Activated naive CD8-positive, alpha-beta T cell treated with anti-CD3 and anti-CD28 coated beads for 36 hours (primary cell): Measurements from ENCODE around the gene ATP10D. TPM values are rescaled to one million over a fixed set of nuclear protein-coding genes. Genes with fewer than 3 reads are reported as not detected.
"Not testable (repeated sequence)": the region's sequence is repeated elsewhere in the genome, so short reads cannot be mapped to it uniquely, and the experiment has no call there.

Source experiments
- DNase-seq: peaks from one replicate; pipeline ENCODE4 v3.0.0; 2021
- H3K27ac Mint-ChIP-seq: one replicate; pipeline ENCODE4 v1.8.0; 2022; ENCODE audit warnings: mild to moderate bottlenecking, moderate library complexity, mixed read lengths
- H3K27me3 Mint-ChIP-seq: one replicate; pipeline ENCODE4 v1.8.0; 2022; ENCODE audit warnings: mild to moderate bottlenecking, mixed read lengths
- H3K36me3 Mint-ChIP-seq: one replicate; pipeline ENCODE4 v1.8.0; 2021; ENCODE audit warnings: mild to moderate bottlenecking, mixed read lengths
- H3K4me1 Mint-ChIP-seq: one replicate; pipeline ENCODE4 v1.8.0; 2021; ENCODE audit warnings: mixed read lengths
- H3K4me3 Mint-ChIP-seq: one replicate; pipeline ENCODE4 v1.8.0; 2022; ENCODE audit warnings: mild to moderate bottlenecking, moderate library complexity, mixed read lengths
- H3K9me3 Mint-ChIP-seq: one replicate; pipeline ENCODE4 v1.8.0; 2022; ENCODE audit warnings: mixed read lengths
- total RNA-seq, 2 experiments: library from RNA; stranded (reverse); gene quantifications; one replicate each; pipeline ENCODE4 v1.2.3, GENCODE V29; 2021

Gene ATP10D
- total RNA-seq, 2 experiments from 2014 or later = 7.9 to 9.8 TPM

GRCh38 chr4:47536966-47537365, 51.9 kb downstream of the ATP10D start:
- no peak for DNase-seq
- peaks cover 29% of the 10 kb centered on the region for H3K4me1 Mint-ChIP-seq
- H3K27ac Mint-ChIP-seq = no peak overlapping the region
- H3K27me3 Mint-ChIP-seq = no peaks in the 10 kb centered on the region
- H3K36me3 Mint-ChIP-seq = peaks cover 28% of the 10 kb centered on the region
- H3K4me3 Mint-ChIP-seq = no peak overlapping the region
- peaks cover 2% of the 10 kb centered on the region for H3K9me3 Mint-ChIP-seq

- H3K27ac Mint-ChIP-seq = no peak overlapping the region
- H3K4me1 Mint-ChIP-seq = peaks cover 16% of the 10 kb centered on the region
- no peak for DNase-seq
- H3K36me3 Mint-ChIP-seq = peaks cover 23% of the 10 kb centered on the region
- no peaks in the 10 kb centered on the region for H3K27me3 Mint-ChIP-seq
- H3K9me3 Mint-ChIP-seq = peaks cover 2% of the 10 kb centered on the region
- no peak overlapping the region for H3K4me3 Mint-ChIP-seq
Observed at GRCh38 chr4:47538111-47538824, 53.2 kb downstream of the ATP10D start.

- no peak for DNase-seq
- no peaks in the 10 kb centered on the region for H3K27me3 Mint-ChIP-seq
- no peak overlapping the region for H3K27ac Mint-ChIP-seq
Observed at GRCh38 chr4:47538825-47539154, 53.7 kb downstream of the ATP10D start.

DNA sequence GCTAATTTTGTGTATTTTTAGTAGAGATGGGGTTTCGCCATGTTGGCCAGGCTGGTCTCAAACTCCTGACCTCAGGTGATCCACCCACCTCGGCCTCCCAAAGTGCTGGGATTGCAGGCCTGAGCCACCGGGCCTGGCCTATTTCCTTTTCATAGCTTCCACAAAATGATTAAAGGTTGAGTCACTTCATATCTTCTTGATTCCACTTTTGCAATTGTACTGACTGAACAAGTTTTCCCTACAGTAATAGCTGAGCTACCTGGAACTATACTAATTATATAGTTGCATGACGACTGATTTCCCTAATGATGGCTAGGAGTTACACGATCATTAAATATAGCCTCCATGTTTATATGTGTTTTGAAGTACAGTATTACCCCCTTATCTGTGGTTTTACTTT, 57.6 kb downstream of the ATP10D start:
- H3K27me3 Mint-ChIP-seq, H3K4me3 Mint-ChIP-seq, DNase-seq, H3K4me1 Mint-ChIP-seq, H3K27ac Mint-ChIP-seq, H3K9me3 Mint-ChIP-seq: not testable (repeated sequence)
- H3K36me3 Mint-ChIP-seq = peaks cover 14% of the 10 kb centered on the region

More at GRCh38 chr4:47538825-47539154, 53.7 kb downstream of the ATP10D start:
- Mint-ChIP-seq H3K9me3 (peaks cover 2% of the 10 kb centered on the region), H3K36me3 (peaks cover 23% of the 10 kb centered on the region), H3K4me1 (peaks cover 14% of the 10 kb centered on the region), H3K4me3 (no peak overlapping the region)

GRCh38 chr4:47543331-47543730, 58.3 kb downstream of the ATP10D start:
- Mint-ChIP-seq H3K9me3 (no peaks in the 10 kb centered on the region), H3K27ac (no peak overlapping the region), H3K36me3 (peaks cover 17% of the 10 kb centered on the region), H3K4me1 (no peaks in the 10 kb centered on the region), H3K27me3 (no peaks in the 10 kb centered on the region), H3K4me3 (no peak overlapping the region)
- no peak for DNase-seq

DNA sequence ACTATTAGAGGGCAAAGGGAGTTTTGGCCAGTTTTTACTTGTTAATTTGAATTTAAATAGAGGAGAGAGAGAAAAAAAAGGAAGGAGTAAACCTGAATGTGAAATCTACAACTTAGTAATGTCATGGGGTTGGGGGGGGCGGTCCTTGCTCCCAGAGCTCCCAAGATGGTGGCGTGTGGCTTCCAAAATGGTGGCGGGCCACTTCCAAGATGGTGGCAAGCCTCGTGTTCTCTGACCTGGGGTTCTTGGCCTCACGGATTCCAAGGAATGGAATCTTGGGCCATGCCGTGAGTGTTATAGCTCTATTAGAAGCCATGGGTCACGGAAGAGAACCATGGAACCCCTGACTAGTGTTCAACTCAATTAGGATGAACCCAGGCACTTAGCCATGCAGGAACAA, 65.3 kb downstream of the ATP10D start:
- not testable (repeated sequence) for H3K27ac Mint-ChIP-seq, H3K27me3 Mint-ChIP-seq, DNase-seq, H3K9me3 Mint-ChIP-seq, H3K4me1 Mint-ChIP-seq, H3K4me3 Mint-ChIP-seq
- peaks cover 26% of the 10 kb centered on the region for H3K36me3 Mint-ChIP-seq

GRCh38 chr4:47550899-47551548, 65.9 kb downstream of the ATP10D start:
- no peak for DNase-seq
- H3K4me3 Mint-ChIP-seq = no peak overlapping the region
- no peaks in the 10 kb centered on the region for H3K4me1 Mint-ChIP-seq
- no peak overlapping the region for H3K27ac Mint-ChIP-seq
- H3K36me3 Mint-ChIP-seq = peaks cover 22% of the 10 kb centered on the region
- no peaks in the 10 kb centered on the region for H3K27me3 Mint-ChIP-seq
- H3K9me3 Mint-ChIP-seq = no peaks in the 10 kb centered on the region

- H3K4me3 Mint-ChIP-seq = no peak overlapping the region
- no peaks in the 10 kb centered on the region for H3K9me3 Mint-ChIP-seq
- H3K27ac Mint-ChIP-seq = no peak overlapping the region
- H3K27me3 Mint-ChIP-seq = no peaks in the 10 kb centered on the region
- DNase-seq = no peak
- H3K36me3 Mint-ChIP-seq = peaks cover 18% of the 10 kb centered on the region
- no peaks in the 10 kb centered on the region for H3K4me1 Mint-ChIP-seq
Observed at GRCh38 chr4:47551682-47552081, 66.6 kb downstream of the ATP10D start.

- Mint-ChIP-seq H3K27ac (no peak overlapping the region), H3K36me3 (peaks cover 11% of the 10 kb centered on the region), H3K27me3 (no peaks in the 10 kb centered on the region)
Observed at GRCh38 chr4:47553329-47554125, 68.5 kb downstream of the ATP10D start.

DNA sequence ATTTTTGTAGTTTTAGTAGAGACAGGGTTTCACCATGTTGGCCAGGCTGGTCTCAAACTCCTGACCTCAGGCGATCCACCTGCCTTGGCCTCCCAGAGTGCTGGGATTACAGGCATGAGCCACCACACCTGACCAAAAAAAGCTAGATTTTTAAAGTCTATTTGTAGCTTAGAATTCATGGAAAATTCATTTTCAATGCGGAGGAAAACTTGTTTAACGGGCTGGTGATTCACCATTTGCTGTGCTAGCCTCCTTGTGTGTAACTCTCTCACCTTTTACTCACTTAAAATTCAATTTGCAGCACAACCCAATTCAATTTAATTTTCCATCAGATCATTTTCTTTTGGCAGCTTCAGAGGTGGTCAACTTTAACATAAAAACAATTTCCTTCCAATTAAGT, 70.8 kb downstream of the ATP10D start:
- H3K27ac Mint-ChIP-seq, H3K4me1 Mint-ChIP-seq, H3K4me3 Mint-ChIP-seq, H3K9me3 Mint-ChIP-seq, H3K36me3 Mint-ChIP-seq, H3K27me3 Mint-ChIP-seq, DNase-seq: not testable (repeated sequence)

More at GRCh38 chr4:47553329-47554125, 68.5 kb downstream of the ATP10D start:
- Mint-ChIP-seq H3K4me3 (no peak overlapping the region), H3K4me1 (no peaks in the 10 kb centered on the region), H3K9me3 (no peaks in the 10 kb centered on the region)
- no peak for DNase-seq

DNA sequence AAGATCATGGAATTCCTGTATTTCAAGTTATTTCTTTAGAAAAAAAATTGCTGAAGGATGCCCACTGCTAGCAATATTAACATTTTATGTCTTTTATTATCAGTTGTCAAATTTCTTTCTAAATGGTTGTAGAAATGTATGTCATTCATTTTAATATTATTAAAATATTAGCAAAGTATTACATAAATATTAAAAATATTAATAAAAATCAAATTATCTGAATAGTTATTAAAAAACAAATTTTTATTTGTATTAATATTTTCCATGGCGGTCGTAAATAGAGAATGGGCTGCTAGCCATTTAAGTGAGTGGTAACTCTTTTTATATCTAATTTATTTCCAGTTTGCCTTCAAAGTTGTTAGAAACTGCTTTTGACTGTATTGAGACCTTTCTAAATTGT, 72.2 kb downstream of the ATP10D start:
- H3K27ac Mint-ChIP-seq = no peak overlapping the region
- no peak overlapping the region for H3K4me3 Mint-ChIP-seq
- H3K36me3 Mint-ChIP-seq = peaks cover 1% of the 10 kb centered on the region
- no peak for DNase-seq
- no peaks in the 10 kb centered on the region for H3K9me3 Mint-ChIP-seq
- H3K4me1 Mint-ChIP-seq = no peaks in the 10 kb centered on the region
- H3K27me3 Mint-ChIP-seq = no peaks in the 10 kb centered on the region

- H3K9me3 Mint-ChIP-seq = no peaks in the 10 kb centered on the region
- H3K27me3 Mint-ChIP-seq = no peaks in the 10 kb centered on the region
- H3K4me1 Mint-ChIP-seq = peaks cover 5% of the 10 kb centered on the region
- H3K36me3 Mint-ChIP-seq = no peaks in the 10 kb centered on the region
- no peak for DNase-seq
- H3K4me3 Mint-ChIP-seq = no peak overlapping the region
- H3K27ac Mint-ChIP-seq = no peak overlapping the region
Observed at GRCh38 chr4:47560682-47561081, 75.6 kb downstream of the ATP10D start.

DNA sequence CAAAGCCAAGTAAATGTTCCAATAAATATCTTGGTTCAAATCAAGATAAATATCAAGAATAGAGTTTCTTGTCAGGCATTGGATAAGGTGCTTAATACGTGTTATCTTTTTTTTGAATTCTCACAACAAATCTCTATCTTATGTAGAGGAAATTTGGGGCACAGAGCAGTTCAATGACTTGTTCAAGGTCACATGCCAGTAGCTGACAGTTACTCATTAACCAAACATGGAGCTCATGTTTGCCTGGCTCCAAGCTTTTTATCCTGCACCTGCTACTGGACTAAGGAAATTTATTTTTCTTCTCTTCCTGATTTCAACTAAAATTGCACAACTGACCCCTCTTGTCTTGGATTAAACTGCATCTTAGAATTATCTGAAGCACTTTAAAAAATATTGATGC, 76.3 kb downstream of the ATP10D start:
- Mint-ChIP-seq H3K4me1 (peaks cover 5% of the 10 kb centered on the region), H3K27ac (no peak overlapping the region), H3K4me3 (no peak overlapping the region), H3K27me3 (no peaks in the 10 kb centered on the region), H3K36me3 (no peaks in the 10 kb centered on the region), H3K9me3 (no peaks in the 10 kb centered on the region)
- DNase-seq = no peak

- Mint-ChIP-seq H3K9me3 (no peaks in the 10 kb centered on the region), H3K27me3 (no peaks in the 10 kb centered on the region), H3K36me3 (no peaks in the 10 kb centered on the region), H3K4me3 (no peak overlapping the region), H3K27ac (no peak overlapping the region), H3K4me1 (peaks cover 5% of the 10 kb centered on the region)
- no peak for DNase-seq
Observed at GRCh38 chr4:47562297-47562696, 77.2 kb downstream of the ATP10D start.

DNA sequence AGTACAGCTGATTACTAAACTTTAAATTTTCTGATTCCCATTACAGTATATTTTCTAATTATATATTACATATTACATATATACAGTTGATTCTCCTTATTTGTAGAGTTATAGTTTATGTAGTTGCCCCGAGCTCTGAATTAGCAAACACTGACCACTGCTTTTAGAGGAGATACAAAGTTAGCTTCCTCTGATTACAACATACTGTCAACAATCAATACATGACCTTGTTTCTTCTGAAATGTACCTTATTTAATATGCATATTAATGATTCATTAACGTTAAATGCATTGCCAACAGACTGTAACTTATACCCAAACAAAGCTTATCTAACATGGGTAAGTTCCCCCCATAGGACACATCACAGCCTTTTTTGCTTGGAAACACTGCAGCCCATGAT, 81.5 kb downstream of the ATP10D start:
- H3K4me3 Mint-ChIP-seq = no peak overlapping the region
- H3K4me1 Mint-ChIP-seq = peaks cover 5% of the 10 kb centered on the region
- H3K9me3 Mint-ChIP-seq = no peaks in the 10 kb centered on the region
- no peak overlapping the region for H3K27ac Mint-ChIP-seq
- no peak for DNase-seq
- peaks cover 8% of the 10 kb centered on the region for H3K36me3 Mint-ChIP-seq
- no peaks in the 10 kb centered on the region for H3K27me3 Mint-ChIP-seq
